RPMI8226 (cell line): ENCODE data around the gene NAT9.

ENCODE experiments used
- DNase-seq: peaks from one replicate; pipeline ENCODE4 v3.0.0-alpha.2; 2015

The NAT9 gene

GRCh38 chr17:74742153-74742515 lies 34.0 kb downstream of the NAT9 start:
- DNase-seq = peak; percentile 91

- no peak for DNase-seq
Observed at GRCh38 chr17:74740641-74741387, 35.3 kb downstream of the NAT9 start.

DNA sequence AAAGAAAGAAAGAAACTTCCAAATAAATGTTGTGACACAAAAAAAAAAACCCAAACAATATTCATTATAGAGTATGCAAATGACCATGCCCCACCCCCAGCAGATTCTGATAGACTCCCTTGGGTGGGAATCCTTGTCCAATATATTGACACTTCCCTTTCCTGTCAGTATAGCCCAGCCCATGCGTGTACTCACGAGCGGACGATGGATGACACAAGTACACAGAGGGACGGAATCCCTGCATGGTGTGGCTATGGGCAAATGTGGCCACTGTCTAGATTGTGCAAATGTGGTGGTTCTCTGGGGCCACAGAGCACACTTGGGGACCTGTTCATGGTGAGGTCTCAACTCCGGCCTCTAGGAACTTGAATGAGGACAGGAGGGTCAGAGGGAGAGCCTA lies 36.0 kb downstream of the NAT9 start:
- no peak for DNase-seq

GRCh38 chr17:74739227-74739831 lies 36.8 kb downstream of the NAT9 start:
- DNase-seq = no peak

DNA sequence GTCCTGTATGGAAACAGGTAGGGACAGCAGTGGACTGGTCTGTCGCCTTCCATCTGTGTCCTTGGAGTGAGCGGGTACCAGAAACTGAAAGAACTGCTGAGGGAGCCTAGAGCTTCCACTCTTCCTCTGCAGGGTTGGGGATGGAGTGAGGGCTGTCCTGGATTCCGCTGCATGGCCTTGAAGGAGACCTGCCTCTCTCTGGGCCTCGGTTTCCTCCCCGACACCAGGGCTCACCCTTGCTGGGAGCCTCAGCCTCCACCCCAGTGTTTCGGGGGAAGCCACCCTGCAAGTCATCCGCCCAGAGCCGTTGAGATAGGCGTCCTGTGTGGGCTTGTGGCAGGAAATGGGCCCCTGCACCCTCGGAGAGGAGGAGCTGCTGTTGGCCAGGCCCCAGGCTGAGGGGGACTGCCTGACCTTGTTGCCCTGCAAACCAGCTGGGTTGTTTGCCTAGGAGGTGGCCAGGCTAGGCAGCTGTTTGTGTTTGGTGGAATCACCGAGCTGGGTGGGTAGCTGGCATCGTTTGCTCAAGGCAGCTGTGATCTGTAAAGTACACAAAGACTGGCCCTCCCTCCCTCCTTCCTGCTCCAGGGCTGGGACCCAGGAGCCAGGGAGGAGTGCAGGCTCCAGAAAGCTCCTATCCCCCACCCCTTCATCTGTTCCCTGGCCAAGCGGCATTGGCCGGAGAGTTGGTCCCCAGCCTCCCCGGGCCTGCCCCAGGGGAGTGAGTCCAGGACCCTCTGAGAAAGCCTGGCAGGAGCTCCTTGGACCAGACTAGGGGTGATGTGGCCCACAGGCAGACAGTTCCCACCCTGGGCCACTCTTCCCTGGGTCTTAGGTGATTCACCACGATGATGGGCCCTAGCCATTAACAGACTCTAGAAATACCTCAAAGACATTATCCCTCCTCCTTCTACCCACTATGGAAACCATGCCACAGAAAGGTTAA lies 37.8 kb downstream of the NAT9 start:
- peak; percentile 81 for DNase-seq

DNA sequence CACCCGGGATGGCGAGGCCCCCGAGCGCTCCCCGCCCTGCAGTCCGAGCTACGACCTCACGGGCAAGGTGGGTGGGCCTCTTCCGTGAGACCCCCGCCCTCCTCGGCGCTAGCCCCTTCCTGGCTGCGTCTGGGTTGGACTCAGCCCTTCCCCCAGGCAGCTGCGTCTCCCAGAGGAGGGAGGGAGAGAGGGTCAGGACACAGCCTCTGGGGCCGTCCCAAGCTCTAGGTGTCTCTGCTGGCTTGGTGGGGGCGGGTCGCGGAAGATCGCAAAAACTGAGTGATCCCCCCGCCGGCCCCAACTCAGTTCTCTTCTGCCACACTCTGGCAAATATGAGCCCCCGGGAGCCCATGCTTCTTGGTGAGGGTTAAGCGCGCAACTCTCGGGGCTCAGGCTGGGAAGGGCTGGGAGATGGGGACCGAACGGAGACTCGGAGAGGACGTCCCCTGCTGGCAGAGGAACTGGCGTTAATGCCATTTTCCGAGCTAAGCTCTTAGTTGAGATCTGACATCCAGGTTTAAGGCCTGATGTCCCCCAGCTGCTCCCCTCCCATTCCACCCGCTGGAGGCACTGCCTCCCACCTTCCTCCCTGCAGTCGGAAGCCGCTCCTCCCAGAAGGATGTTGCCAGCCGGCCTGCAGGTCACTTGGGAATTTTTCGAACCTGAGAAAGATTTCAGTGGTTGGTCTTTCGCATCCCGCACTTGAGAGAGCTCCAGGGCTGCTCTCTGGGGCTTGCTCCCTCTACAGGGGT lies 38.7 kb downstream of the NAT9 start:
- peak; percentile 63 for DNase-seq

DNA sequence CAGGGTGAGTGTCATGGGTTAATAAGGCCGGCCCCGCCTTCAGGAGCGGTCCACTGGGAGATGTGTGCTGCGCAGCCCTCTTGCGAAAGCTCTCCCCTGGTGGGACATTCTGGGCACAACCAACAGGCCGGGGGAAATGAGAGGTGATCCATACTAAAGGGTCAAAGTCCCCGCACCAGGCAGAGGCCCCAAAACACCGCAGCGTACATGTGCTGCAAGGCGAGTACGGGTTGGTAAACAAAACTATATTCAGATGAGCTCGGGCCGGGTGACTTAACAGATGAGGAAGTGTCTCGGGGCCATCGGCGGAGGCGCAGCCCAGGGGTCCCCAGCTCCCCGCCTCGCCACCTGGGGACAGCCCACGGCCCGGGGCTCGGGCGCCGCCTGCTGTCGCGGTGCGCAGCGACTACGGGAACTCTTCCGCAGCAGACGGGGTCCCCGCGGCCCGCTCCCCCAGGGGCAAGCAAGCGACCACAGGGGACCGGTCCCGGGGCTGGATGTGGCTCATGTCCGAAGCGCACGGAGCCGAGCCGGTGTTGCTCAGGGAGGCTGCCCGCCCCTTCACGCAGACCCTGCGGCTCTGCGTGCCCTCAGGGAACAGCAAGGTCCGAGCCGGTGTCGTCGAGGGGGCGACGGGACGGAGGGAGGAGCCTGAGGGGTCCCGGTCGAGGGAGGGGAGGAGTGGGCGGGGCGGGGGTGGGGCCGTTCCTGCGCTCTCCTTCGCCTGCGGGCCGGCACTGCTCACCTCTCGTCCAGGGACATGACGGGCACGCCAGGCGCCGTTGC lies 39.4 kb downstream of the NAT9 start, which contains the start of gene RAB37:
Gene RAB37 (plus strand): TSS at position 744 of the 786 bp plus-strand sequence. CDS start 17 bp downstream, at position 761.
- DNase-seq = peak; percentile 61

- no peak for DNase-seq
Observed at GRCh38 chr17:74734256-74734655, 41.9 kb downstream of the NAT9 start.

DNA sequence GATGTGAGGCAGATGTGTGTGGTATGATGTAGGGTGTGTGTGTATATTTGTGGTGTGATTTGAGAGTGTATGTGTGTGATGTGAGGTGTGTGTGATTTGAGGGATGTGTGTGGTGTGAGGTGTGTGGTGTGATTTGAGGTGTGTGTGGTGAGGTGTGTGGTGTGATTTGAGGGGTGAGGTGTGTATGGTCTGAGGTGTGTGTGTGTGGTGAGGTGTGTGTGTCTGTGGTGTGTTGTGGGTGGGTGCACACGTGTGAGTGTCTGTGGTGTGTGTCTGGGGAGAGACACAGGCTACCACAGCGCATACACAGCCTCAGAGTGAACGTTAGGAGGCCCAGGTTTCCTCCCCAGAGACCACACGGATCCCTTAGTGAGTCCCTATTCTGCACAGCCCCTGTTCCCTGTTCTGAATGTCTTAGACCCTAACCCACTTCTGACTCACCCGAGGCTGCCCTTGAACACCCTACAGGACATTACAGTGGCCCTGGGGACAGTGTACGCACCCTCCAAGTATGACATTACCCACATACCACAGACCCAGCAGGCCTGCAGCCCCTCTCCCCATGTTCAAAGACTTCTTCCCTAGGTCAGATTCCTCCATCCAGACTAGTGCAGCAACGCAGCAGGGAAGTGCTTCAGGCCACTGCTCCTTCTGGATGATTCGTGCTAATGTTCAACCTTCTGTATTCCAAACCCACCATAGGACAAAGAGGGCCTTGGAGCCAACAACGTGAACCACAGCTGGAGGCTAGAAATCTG lies 42.6 kb downstream of the NAT9 start:
- DNase-seq = no peak

GRCh38 chr17:74732042-74732867 lies 43.9 kb downstream of the NAT9 start:
- DNase-seq = no peak

DNA sequence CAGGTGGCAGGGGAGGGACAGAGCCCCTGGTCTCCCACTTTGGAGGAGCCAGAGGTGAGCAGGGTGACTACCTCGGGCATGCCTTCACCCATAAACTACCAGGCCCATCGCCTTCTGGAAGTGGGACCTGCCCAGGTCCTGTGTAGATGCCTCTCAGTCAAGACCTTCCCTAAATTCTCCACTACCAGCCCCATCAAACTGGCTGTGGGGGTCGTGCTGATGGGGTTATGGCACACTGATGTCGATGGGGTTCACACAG lies 44.9 kb downstream of the NAT9 start:
- no peak for DNase-seq

- DNase-seq = no peak
Observed at GRCh38 chr17:74730491-74731346, 45.4 kb downstream of the NAT9 start.

DNA sequence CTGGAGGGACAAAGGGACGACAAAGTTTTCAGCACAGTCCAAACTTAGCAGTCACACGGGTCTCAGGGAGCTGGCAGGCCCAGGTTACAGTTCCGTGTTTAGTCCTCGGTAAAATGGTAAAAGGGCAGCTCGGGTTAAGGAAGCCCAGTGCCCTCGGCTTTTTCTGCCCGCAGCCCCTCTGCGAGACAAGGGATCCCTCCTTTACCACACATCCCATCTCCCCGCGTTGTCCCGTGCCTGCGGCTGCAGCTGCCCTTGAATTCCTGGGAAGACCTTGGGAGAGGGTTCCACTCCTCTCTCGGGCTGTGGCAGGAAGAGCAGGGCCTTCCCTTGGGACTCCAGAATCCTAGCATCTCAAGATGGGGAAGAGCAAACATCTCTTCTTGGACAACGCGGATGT lies 46.3 kb downstream of the NAT9 start:
- DNase-seq = no peak

GRCh38 chr17:74729368-74729767 lies 46.8 kb downstream of the NAT9 start:
- no peak for DNase-seq

GRCh38 chr17:74728702-74729075 lies 47.5 kb downstream of the NAT9 start:
- no peak for DNase-seq

DNA sequence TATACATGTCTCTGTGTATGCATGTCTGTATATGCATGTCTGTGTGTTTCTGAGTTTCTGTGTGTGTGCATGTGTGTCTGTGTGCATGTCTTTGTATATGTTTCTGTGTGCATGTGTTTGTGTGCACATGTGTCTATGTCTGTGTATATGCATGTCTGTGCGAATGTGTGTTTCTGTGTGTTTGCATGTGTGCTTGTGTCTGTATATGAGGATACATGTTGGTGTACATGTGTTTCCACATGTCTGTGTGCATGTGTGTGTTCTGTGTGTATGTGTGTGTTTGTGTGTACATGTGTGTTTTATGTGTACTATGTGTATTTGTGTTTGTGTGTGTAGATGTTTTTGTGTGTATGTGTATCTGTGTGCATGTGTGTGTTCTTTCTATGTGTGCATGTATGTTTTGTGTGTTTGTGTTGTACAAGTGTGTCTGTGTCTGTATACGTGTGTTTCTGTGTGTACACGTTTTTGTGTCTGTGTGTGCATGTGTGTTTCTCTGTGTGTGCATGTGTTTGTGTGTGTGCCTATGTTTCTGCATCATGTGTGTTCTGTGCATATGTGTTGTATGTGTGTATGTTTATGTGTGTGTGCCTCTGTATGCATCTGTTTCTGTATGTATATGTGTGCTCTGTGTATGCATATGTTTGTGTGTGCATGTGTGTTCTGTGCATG lies 48.0 kb downstream of the NAT9 start:
- DNase-seq = no peak

DNA sequence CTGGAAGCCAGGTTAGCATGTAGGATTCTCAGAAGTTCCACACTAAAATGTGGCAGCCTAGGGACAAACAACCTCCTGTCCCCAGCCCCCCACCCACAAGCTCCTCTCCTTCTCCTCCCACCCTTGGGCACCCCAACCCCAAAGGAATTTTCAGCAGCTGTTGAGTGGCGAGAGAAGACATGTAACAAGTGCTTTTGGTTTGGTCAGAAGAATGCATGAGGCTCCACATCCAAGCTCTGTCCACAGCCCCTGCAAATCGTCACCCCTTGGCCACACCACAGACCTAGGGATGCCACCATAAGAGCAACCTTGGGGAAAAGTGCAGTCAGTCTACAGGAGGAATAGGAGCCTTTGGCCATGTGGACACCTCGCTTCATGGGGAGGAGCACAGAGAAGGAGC lies 51.0 kb downstream of the NAT9 start:
- DNase-seq = no peak

DNA sequence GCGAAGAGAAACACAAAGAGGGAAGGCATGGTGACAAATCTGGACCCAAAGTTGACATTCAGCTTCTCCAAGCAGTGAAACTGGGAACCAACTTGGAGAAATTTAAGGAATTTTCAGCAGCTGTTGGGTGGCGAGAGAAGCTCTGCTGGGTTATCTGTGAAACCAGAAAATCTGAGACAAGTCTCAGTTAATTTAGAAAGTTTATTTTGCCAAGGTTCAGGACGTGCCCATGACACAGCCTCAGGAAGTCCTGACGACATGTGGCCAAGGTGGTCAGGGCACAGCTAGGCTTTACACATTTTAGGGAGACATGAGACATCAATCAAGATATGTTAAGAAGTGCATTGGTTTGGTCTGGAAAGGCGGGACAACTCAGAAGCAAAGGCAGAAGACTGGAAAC lies 52.3 kb downstream of the NAT9 start:
- DNase-seq = no peak

DNA sequence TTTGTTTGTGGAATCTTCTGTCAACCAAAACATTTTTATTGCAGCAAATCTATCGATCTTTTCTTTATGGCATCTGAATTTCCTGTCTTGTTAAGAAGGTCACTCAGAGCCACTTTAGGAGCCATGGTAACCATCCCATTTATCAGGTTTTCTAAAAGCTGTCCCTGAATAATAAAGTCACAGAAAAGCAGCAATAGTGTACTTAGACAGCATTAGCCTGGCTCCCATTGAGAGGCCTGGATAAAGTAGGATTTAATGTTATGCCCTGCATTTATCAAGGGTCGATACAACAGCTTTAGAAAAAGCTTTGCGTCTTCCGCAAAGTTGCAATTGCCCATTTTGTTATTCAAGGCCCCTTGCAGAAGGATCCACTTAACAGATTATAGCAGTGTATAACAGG lies 53.4 kb downstream of the NAT9 start:
- DNase-seq = no peak
